Mucosa of descending colon (tissue), 3 donors: ENCODE measurements around the gene RPS25. TPM values are rescaled to one million over a fixed set of nuclear protein-coding genes. Genes with fewer than 3 reads are reported as not detected.

Experiments
- ATAC-seq: fragments of 200-7000 bp; cut with Tn5 transposase; one replicate; pipeline ENCODE4 v1.9.1; 2020; ENCODE audit warnings: mild to moderate bottlenecking, moderate library complexity
- DNase-seq, 3 donors: peaks; one replicate each; pipeline ENCODE4 v3.0.0-alpha.2; 2020
- H3K36me3 ChIP-seq: fragments of 200-600 bp; one replicate; pipeline ENCODE4 v1.8.0; 2021; ENCODE audit warnings: low read depth, mild to moderate bottlenecking
- H3K4me1 ChIP-seq: fragments of 200-600 bp; one replicate; pipeline ENCODE4 v1.8.0; 2021; ENCODE audit warnings: low read depth, mild to moderate bottlenecking
- H3K4me3 ChIP-seq: fragments of 200-600 bp; one replicate; pipeline ENCODE4 v1.8.0; 2021; ENCODE audit warnings: mild to moderate bottlenecking
- H3K9me3 ChIP-seq: fragments of 200-600 bp; one replicate; pipeline ENCODE4 v1.8.0; 2021; ENCODE audit warnings: mild to moderate bottlenecking
- intact Hi-C, 2 donors: fragments of 100-400 bp; cut with DNase I in 1 of 2; cut with micrococcal nuclease in 1 of 2; formaldehyde crosslinking; loops; one replicate each; pipeline versions ENCODE4 v1.11.0 to v1.11.1; 2022; cut with DNase I, micrococcal nuclease
- total RNA-seq, 3 donors: library from RNA; stranded (reverse); fragmentation: NEBNext Ultra II Directional in 2 of 3; extraction: Animal tissue kit (Norgen Biotek cat#: 25700) in 2 of 3; gene quantifications; one replicate each; pipeline versions ENCODE4 v1.2.1 to v1.2.4, GENCODE V29; 2021 to 2023
- TF ChIP-seq, protein P1 (sequence below): fragments of 200-600 bp; IDR thresholded peaks from one replicate; pipeline ENCODE4 v1.8.0; 2022; ENCODE audit warnings: antibody characterized with exemption, mild to moderate bottlenecking
- donor health status: DM: no; HTN: no; CAD: no; lungs with moderate emphysema.
- donor health status: DM: no; HTN: no; CAD: no.
- donor health status: DM: no; HTN: yes; CAD: no.

The RPS25 gene
- total RNA-seq, 3 donors from 2014 or later = 721 to 887 (median 781) TPM

DNA sequence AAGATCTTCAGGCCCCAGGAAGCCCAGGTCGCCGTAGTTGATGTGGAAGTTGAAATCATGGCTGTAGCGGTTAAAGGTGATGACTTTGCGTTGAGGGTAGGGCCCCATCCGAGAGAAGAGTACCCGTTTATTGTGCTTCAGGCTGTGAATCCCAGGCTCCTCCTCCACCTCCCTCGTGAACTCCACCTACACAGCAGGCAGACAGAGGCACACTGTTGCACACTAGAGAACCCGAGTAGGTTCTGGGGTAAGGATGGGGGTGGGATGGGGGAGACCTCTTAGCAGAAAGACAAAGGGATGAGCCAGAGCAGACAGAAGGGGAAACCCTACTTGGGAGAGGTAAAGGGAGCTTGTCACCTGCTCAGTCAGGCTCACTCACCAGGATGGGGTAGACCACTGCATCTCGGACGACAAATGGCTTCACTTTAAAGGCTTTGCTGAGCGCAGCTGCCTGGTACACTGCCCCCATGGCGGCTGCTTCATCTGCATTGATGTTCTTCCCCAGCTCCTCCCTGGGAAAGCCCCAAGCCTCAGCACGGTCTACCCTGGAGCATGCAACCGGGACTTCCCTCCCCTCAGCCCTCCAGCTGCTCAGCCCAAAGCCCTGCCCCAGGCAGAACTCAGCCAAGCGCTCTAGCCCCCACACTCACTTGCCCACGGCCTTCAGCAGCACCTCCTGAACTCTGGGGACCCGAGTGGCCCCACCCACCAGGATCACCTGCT, 33.5 kb upstream of the RPS25 start:
- TF ChIP-seq, protein P1, sequence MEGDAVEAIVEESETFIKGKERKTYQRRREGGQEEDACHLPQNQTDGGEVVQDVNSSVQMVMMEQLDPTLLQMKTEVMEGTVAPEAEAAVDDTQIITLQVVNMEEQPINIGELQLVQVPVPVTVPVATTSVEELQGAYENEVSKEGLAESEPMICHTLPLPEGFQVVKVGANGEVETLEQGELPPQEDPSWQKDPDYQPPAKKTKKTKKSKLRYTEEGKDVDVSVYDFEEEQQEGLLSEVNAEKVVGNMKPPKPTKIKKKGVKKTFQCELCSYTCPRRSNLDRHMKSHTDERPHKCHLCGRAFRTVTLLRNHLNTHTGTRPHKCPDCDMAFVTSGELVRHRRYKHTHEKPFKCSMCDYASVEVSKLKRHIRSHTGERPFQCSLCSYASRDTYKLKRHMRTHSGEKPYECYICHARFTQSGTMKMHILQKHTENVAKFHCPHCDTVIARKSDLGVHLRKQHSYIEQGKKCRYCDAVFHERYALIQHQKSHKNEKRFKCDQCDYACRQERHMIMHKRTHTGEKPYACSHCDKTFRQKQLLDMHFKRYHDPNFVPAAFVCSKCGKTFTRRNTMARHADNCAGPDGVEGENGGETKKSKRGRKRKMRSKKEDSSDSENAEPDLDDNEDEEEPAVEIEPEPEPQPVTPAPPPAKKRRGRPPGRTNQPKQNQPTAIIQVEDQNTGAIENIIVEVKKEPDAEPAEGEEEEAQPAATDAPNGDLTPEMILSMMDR = no peak
- intact Hi-C loops = no loop called here
- H3K4me3 ChIP-seq = no peak overlapping the region
- H3K9me3 ChIP-seq = no peaks in the 10 kb centered on the region
- ATAC-seq (no peak), DNase-seq (peak in 1 of 3 donors; percentile 39)
- H3K36me3 ChIP-seq = peaks cover 14% of the 10 kb centered on the region
- H3K4me1 ChIP-seq = peaks cover 9% of the 10 kb centered on the region

DNA sequence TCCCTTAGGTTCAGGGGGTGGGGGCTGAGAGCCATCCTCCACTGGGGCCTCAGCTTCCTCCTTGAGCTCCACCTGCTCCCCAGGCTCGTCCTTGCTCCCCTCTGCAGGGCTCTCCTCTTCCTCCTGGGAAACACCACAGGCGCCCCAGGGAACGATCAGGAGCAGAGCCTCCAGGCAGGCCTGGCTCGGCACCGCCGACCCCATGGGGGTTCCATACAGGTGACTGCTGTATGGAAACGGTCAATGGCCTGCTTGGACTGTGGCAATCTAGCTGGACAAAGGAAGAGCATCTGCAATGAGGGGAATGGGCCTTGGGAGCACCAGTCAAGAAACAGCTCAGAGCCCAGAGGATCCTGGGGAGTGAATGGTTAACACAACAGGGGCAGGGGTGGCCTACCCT, 30.9 kb upstream of the RPS25 start:
- intact Hi-C loops = no loop called here
- ATAC-seq = no peak

DNA sequence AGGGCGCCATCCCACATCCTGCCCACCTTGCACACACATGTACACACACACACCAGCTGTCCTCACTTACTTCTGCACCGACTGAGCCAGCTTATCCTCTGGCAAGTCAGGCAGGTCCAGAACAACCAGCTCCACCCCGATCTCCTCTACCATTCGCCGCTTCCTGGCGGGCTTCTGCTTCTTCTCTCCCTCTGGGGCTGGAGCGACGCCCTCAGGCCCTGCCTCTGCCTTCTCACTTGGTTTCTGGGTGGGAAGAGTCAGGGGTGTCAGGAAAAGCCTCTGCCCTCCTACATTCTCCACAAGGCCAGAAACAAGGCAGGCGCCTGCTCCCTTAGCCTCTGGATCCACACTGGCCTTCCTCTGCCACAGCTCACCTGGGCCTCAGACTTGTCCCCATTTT, 30.5 kb upstream of the RPS25 start:
- DNase-seq (no peak), ATAC-seq (no peak)
- Histone ChIP-seq H3K9me3 (no peaks in the 10 kb centered on the region), H3K4me3 (no peak overlapping the region), H3K36me3 (peaks cover 14% of the 10 kb centered on the region), H3K4me1 (no peaks in the 10 kb centered on the region)
- TF ChIP-seq, protein P1 = no peak
- intact Hi-C loops = no loop called here

More for the DNA sequence above, 30.9 kb upstream of the RPS25 start:
- TF ChIP-seq, protein P1 = no peak
- Histone ChIP-seq H3K4me3 (no peak overlapping the region), H3K9me3 (no peaks in the 10 kb centered on the region), H3K36me3 (peaks cover 14% of the 10 kb centered on the region), H3K4me1 (no peaks in the 10 kb centered on the region)
- DNase-seq = peak in 1 of 3 donors; percentile 37

DNA sequence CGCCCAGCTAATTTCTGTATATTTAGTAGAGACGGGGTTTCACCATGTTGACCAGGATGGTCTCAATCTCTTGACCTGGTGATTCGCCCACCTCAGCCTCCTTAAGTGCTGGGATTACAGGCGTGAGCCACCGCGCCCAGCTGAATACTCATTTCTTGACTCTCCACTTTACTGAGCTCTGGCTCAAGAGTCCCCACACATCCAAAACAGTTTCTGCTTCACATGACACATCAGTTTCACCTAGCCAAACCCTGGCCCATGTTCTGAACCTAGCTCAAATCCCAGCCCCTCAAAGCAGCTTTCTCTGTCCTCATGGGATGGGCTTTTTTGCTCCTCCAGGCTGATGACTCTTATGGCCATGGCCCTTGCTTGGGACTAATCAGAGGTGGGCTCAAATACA, 29.1 kb upstream of the RPS25 start:
- Histone ChIP-seq H3K36me3 (peaks cover 14% of the 10 kb centered on the region), H3K9me3 (no peaks in the 10 kb centered on the region)

DNA sequence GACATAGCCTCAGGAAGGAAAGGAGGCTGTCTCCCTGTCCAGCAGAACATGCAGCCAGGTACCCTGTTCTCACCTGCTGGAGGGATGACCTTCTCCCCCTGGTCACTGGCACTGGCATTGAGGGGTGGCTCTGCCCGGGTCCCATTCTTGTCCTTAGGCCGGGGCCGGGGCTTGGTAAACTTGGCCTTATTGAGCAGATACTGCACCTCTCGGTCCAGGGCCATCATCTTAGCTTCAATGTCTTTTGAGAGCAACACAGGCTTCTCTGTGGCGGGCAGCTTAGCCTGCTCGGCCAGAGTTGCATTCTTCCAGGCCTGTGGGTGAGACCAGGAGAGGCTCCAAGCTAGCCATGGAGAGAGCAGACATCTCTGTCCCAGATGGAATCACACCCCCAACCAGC, 28.3 kb upstream of the RPS25 start:
- Histone ChIP-seq H3K4me3 (no peak overlapping the region), H3K4me1 (no peaks in the 10 kb centered on the region), H3K36me3 (peaks cover 14% of the 10 kb centered on the region), H3K9me3 (no peaks in the 10 kb centered on the region)
- ATAC-seq (no peak), DNase-seq (peak in 1 of 3 donors; percentile 21)
- intact Hi-C loops = no loop called here
- TF ChIP-seq, protein P1 = no peak

More for the DNA sequence above, 29.1 kb upstream of the RPS25 start:
- no peaks in the 10 kb centered on the region for H3K4me1 ChIP-seq
- DNase-seq = peak in 1 of 3 donors; percentile 9
- TF ChIP-seq, protein P1 = no peak
- ATAC-seq = no peak
- intact Hi-C loops = no loop called here
- H3K4me3 ChIP-seq = no peak overlapping the region
